Ectodermal cell (in vitro differentiated cells): Measurements from ENCODE around the gene PLCB3.

Source experiments
- H3K27ac ChIP-seq: 2 replicates; pipeline ENCODE4 v1.7.0; 2013; ENCODE audit warnings: mild to moderate bottlenecking, low read depth, low read length; ENCODE audit not compliant: insufficient read depth, poor library complexity, severe bottlenecking
- H3K27me3 ChIP-seq: 2 replicates; pipeline ENCODE4 v1.7.0; 2013; ENCODE audit warnings: mild to moderate bottlenecking, low read length; ENCODE audit not compliant: insufficient read depth, control insufficient read depth, poor library complexity, severe bottlenecking
- H3K36me3 ChIP-seq: one replicate; pipeline ENCODE4 v1.7.0; 2013; ENCODE audit warnings: low read length; ENCODE audit not compliant: control insufficient read depth, insufficient read depth
- H3K4me1 ChIP-seq: one replicate; pipeline ENCODE4 v1.7.0; 2013; ENCODE audit warnings: low read length; ENCODE audit not compliant: control insufficient read depth, insufficient read depth
- H3K4me3 ChIP-seq: 2 replicates; pipeline ENCODE4 v1.7.0; 2013; ENCODE audit warnings: low read depth, low read length, control low read depth; ENCODE audit not compliant: insufficient read depth
- H3K9me3 ChIP-seq: 2 replicates; pipeline ENCODE4 v1.7.0; 2013; ENCODE audit warnings: mild to moderate bottlenecking, low read length, moderate library complexity; ENCODE audit not compliant: control insufficient read depth
- WGBS, 2 experiments: methylation state at CpG; one replicate each; pipeline ENCODE4 v1.1.7; 2013; ENCODE audit warnings: missing lambda C conversion rate in 2 of 2; 5-methylcytosine and 5-hydroxymethylcytosine counted together

Gene PLCB3

DNA sequence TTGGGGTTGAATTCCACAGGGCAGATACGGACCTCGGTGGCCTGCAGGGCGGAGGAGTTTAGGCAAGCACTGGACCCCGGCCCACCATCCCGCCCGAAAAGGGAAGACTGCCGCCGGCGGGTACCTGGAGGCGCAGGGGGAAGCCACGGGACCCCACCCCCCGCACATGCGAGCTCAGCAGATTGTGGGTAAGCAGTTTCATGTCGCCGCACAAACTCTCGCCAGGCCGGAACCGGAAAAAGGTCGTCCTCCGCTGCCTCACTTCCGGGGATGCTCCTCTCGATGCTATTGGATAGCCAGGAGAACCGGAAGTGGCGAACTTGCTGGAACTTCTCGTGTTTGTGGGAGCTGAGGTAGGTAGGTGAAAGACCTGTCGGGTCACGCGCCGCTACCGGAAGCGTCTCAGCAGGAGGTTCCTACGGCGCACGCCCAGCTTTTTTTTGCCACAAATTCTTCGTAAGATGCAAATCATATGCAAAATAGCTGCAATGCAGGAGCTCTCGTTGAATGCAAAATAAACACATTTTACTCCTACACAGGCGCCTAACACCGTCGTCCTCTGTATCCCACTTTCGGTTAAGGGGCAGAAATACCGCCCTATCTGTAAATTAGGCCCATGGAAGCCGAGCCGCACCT is 66.1 kb downstream of the PLCB3 start, which contains the start of gene TRMT112:
Gene TRMT112, minus strand, starts transcription at position 235 of the 636 bp plus-strand sequence. Its CDS starts 33 bp downstream, at position 202.
- H3K9me3 ChIP-seq: no peaks in the 10 kb centered on the region
- peak within 1 kb of the TSS; percentile 95 for H3K27ac ChIP-seq
- 0% methylated on average over 43 of the region's 43 CpGs for WGBS, 2 experiments
- peak within 1 kb of the TSS; percentile 78 for H3K4me3 ChIP-seq
- H3K4me1 ChIP-seq: peaks cover 8% of the 10 kb centered on the region
- H3K36me3 ChIP-seq: peaks cover 2% of the 10 kb centered on the region
- no peaks in the 10 kb centered on the region for H3K27me3 ChIP-seq

- Histone ChIP-seq H3K36me3 (peaks cover 2% of the 10 kb centered on the region), H3K4me3 (peak within 1 kb of the TSS; percentile 78), H3K4me1 (peaks cover 8% of the 10 kb centered on the region), H3K9me3 (no peaks in the 10 kb centered on the region), H3K27ac (peak within 1 kb of the TSS; percentile 95), H3K27me3 (no peaks in the 10 kb centered on the region)
- 0 to 1% methylated on average over 61 of the region's 61 CpGs for WGBS, 2 experiments
These were observed 66.8 kb downstream of the PLCB3 start, which contains the start of gene PRDX5 for GRCh38 chr11:64317961-64318765. Gene PRDX5 (plus strand): TSS chr11:64318121. CDS start chr11:64318216, 95 bp downstream.
